ENCODE measurements around the gene PDIA5. TPM values are rescaled to one million over a fixed set of nuclear protein-coding genes. Genes with fewer than 3 reads are reported as not detected.

Gene PDIA5
- total RNA-seq, 3 donors from 2014 or later (not counting 1 experiment from before 2014, with no cell fraction given) = 0.59 to 3.3 (median 0.63) TPM

- H3K9me3 Mint-ChIP-seq = no peaks in the 10 kb centered on the region
- no peak for ATAC-seq
- no peak for DNase-seq
- H3K9me3 ChIP-seq (ENCODE audit: control insufficient read depth, insufficient read depth, low read length) = no peaks in the 10 kb centered on the region
- H3K27me3 Mint-ChIP-seq (ENCODE audit: low read depth in 2 of 2) = peaks cover 3 to 30% of the 10 kb centered on the region in 2 donors
- no peak overlapping the region for H3K27ac ChIP-seq (ENCODE audit: low read length)
- TF ChIP-seq CTCF (IDR thresholded peaks at IDR 0.05) = no peak
- intact Hi-C loops (cut with micrococcal nuclease) = no loop called here
- WGBS (ENCODE audit: insufficient coverage) = 80% methylated on average over 3 of the region's 3 CpGs
- H3K36me3 ChIP-seq (ENCODE audit: control insufficient read depth, insufficient read depth, low read length) = no peaks in the 10 kb centered on the region
- no peak overlapping the region for H3K4me3 ChIP-seq (ENCODE audit: low read length)
- H3K4me1 Mint-ChIP-seq = no peaks in the 10 kb centered on the region
- no peak overlapping the region for H3K4me3 Mint-ChIP-seq
- no peak overlapping the region for H3K27ac Mint-ChIP-seq
- H3K4me1 ChIP-seq (ENCODE audit: control insufficient read depth, insufficient read depth, low read length) = no peaks in the 10 kb centered on the region
- H3K36me3 Mint-ChIP-seq = no peaks in the 10 kb centered on the region
- no peaks in the 10 kb centered on the region for H3K27me3 ChIP-seq (ENCODE audit: control insufficient read depth, insufficient read depth, low read length)
These were observed 19.8 kb upstream of the PDIA5 start for GRCh38 chr3:123047062-123047319.

GRCh38 chr3:123048480-123049237 lies 18.2 kb upstream of the PDIA5 start:
- H3K4me1 Mint-ChIP-seq = no peaks in the 10 kb centered on the region
- peaks cover 6 to 30% of the 10 kb centered on the region in 2 donors for H3K27me3 Mint-ChIP-seq (ENCODE audit: low read depth in 2 of 2)
- Histone ChIP-seq H3K4me1 (ENCODE audit: control insufficient read depth, insufficient read depth, low read length) (no peaks in the 10 kb centered on the region), H3K4me3 (ENCODE audit: low read length) (no peak overlapping the region), H3K36me3 (ENCODE audit: control insufficient read depth, insufficient read depth, low read length) (no peaks in the 10 kb centered on the region), H3K27me3 (ENCODE audit: control insufficient read depth, insufficient read depth, low read length) (no peaks in the 10 kb centered on the region), H3K27ac (ENCODE audit: low read length) (no peak overlapping the region), H3K9me3 (ENCODE audit: control insufficient read depth, insufficient read depth, low read length) (no peaks in the 10 kb centered on the region)
- H3K36me3 Mint-ChIP-seq = no peaks in the 10 kb centered on the region
- ATAC-seq (no peak), DNase-seq (no peak)
- no peak overlapping the region for H3K4me3 Mint-ChIP-seq
- H3K9me3 Mint-ChIP-seq = no peaks in the 10 kb centered on the region
- intact Hi-C loops (cut with micrococcal nuclease) = no loop called here
- 71% methylated on average over 13 of the region's 13 CpGs for WGBS (ENCODE audit: insufficient coverage)
- no peak for TF ChIP-seq CTCF (IDR thresholded peaks at IDR 0.05)
- no peak overlapping the region for H3K27ac Mint-ChIP-seq

GRCh38 chr3:123050666-123051065 lies 16.2 kb upstream of the PDIA5 start:
- 96% methylated on average over 2 of the region's 2 CpGs for WGBS (ENCODE audit: insufficient coverage)
- Histone ChIP-seq H3K4me3 (ENCODE audit: low read length) (no peak overlapping the region), H3K9me3 (ENCODE audit: control insufficient read depth, insufficient read depth, low read length) (no peaks in the 10 kb centered on the region), H3K4me1 (ENCODE audit: control insufficient read depth, insufficient read depth, low read length) (no peaks in the 10 kb centered on the region), H3K27me3 (ENCODE audit: control insufficient read depth, insufficient read depth, low read length) (no peaks in the 10 kb centered on the region), H3K36me3 (ENCODE audit: control insufficient read depth, insufficient read depth, low read length) (no peaks in the 10 kb centered on the region), H3K27ac (ENCODE audit: low read length) (no peak overlapping the region)
- H3K4me1 Mint-ChIP-seq = no peaks in the 10 kb centered on the region
- no peak for DNase-seq
- peaks cover 11 to 22% of the 10 kb centered on the region in 2 donors for H3K27me3 Mint-ChIP-seq (ENCODE audit: low read depth in 2 of 2)
- H3K9me3 Mint-ChIP-seq = no peaks in the 10 kb centered on the region
- intact Hi-C loops (cut with micrococcal nuclease) = no loop called here
- H3K27ac Mint-ChIP-seq = no peak overlapping the region
- no peaks in the 10 kb centered on the region for H3K36me3 Mint-ChIP-seq
- no peak overlapping the region for H3K4me3 Mint-ChIP-seq
- no peak for TF ChIP-seq CTCF (IDR thresholded peaks at IDR 0.05)
- no peak for ATAC-seq

GRCh38 chr3:123053107-123053506 lies 13.7 kb upstream of the PDIA5 start:
- Histone ChIP-seq H3K27ac (ENCODE audit: low read length) (no peak overlapping the region), H3K4me3 (ENCODE audit: low read length) (no peak overlapping the region), H3K36me3 (ENCODE audit: control insufficient read depth, insufficient read depth, low read length) (no peaks in the 10 kb centered on the region), H3K4me1 (ENCODE audit: control insufficient read depth, insufficient read depth, low read length) (no peaks in the 10 kb centered on the region), H3K27me3 (ENCODE audit: control insufficient read depth, insufficient read depth, low read length) (no peaks in the 10 kb centered on the region), H3K9me3 (ENCODE audit: control insufficient read depth, insufficient read depth, low read length) (no peaks in the 10 kb centered on the region)
- no peaks in the 10 kb centered on the region for H3K36me3 Mint-ChIP-seq
- 93% methylated on average over 2 of the region's 2 CpGs for WGBS (ENCODE audit: insufficient coverage)
- intact Hi-C loops (cut with micrococcal nuclease) = no loop called here
- no peaks in the 10 kb centered on the region for H3K4me1 Mint-ChIP-seq
- no peak for ATAC-seq
- H3K27ac Mint-ChIP-seq = no peak overlapping the region
- no peak for DNase-seq
- H3K27me3 Mint-ChIP-seq (ENCODE audit: low read depth in 2 of 2) = peaks cover 6 to 11% of the 10 kb centered on the region in 2 donors
- TF ChIP-seq CTCF (IDR thresholded peaks at IDR 0.05) = no peak
- no peak overlapping the region for H3K4me3 Mint-ChIP-seq
- no peaks in the 10 kb centered on the region for H3K9me3 Mint-ChIP-seq

Measured in natural killer cell (primary cell).